ENCODE measurements around the gene TBC1D10B. TPM values are rescaled to one million over a fixed set of nuclear protein-coding genes. Genes with fewer than 3 reads are reported as not detected.
"Not testable (repeated sequence)": the region's sequence is repeated elsewhere in the genome, so short reads cannot be mapped to it uniquely, and the experiment has no call there.

TBC1D10B gene
- total RNA-seq, 1 donor from 2014 or later: 24.5 TPM

GRCh38 chr16:30350134-30350871, 20.0 kb downstream of the TBC1D10B start:
- H3K36me3 ChIP-seq (ENCODE audit: control insufficient read depth in 3 of 3, insufficient read depth in 3 of 3, low read length in 3 of 3): peaks cover 22 to 29% (median 27%) of the 10 kb centered on the region in 3 donors
- no peak overlapping the region for H3K9ac ChIP-seq (ENCODE audit: low read depth in 1 of 3, low read length in 3 of 3)
- H3K9me3 ChIP-seq (ENCODE audit: control insufficient read depth in 3 of 3, low read length in 3 of 3): no peaks in the 10 kb centered on the region
- peak overlapping the region; percentile 51 for H3K27ac ChIP-seq (ENCODE audit: low read depth, low read length)
- H3K4me3 ChIP-seq (ENCODE audit: low read length in 3 of 3): no peak overlapping the region
- no peaks in the 10 kb centered on the region for H3K27me3 ChIP-seq (ENCODE audit: control insufficient read depth in 3 of 3, insufficient read depth in 3 of 3, low read length in 3 of 3)
- peaks cover 26 to 44% (median 30%) of the 10 kb centered on the region in 3 donors for H3K4me1 ChIP-seq (ENCODE audit: control insufficient read depth in 3 of 3, insufficient read depth in 3 of 3, low read length in 3 of 3)

GRCh38 chr16:30349675-30350074, 20.6 kb downstream of the TBC1D10B start:
- Histone ChIP-seq H3K4me1 (ENCODE audit: control insufficient read depth in 3 of 3, insufficient read depth in 3 of 3, low read length in 3 of 3) (peaks cover 26 to 40% (median 29%) of the 10 kb centered on the region in 3 donors), H3K27me3 (ENCODE audit: control insufficient read depth in 3 of 3, insufficient read depth in 3 of 3, low read length in 3 of 3) (no peaks in the 10 kb centered on the region), H3K9me3 (ENCODE audit: control insufficient read depth in 3 of 3, low read length in 3 of 3) (no peaks in the 10 kb centered on the region), H3K9ac (ENCODE audit: low read depth in 1 of 3, low read length in 3 of 3) (no peak overlapping the region), H3K36me3 (ENCODE audit: control insufficient read depth in 3 of 3, insufficient read depth in 3 of 3, low read length in 3 of 3) (peaks cover 22 to 29% (median 27%) of the 10 kb centered on the region in 3 donors), H3K27ac (ENCODE audit: low read depth, low read length) (no peak overlapping the region), H3K4me3 (ENCODE audit: low read length in 3 of 3) (no peak overlapping the region)

DNA sequence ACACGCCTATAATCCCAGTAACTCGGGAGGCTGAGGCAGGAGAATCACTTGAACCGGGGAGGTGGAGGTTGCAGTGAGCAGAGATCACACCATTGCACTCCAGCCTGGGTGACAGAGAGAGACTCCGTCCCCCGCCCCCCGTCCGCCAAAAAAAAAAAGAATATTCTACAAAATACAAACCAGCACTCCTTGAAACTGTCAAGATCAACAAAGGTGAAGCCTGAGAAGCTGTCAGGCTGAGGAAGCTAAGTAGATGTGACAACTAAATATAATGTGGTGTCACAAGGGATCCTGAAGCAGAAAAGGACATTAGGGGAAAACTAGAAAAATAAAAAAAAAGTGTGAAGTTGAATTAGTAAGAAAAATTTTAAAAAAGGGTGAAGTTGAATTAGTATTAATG, 21.4 kb downstream of the TBC1D10B start:
- no peak overlapping the region for H3K27ac ChIP-seq (ENCODE audit: low read depth, low read length)
- no peaks in the 10 kb centered on the region for H3K9me3 ChIP-seq (ENCODE audit: control insufficient read depth in 3 of 3, low read length in 3 of 3)
- H3K4me3 ChIP-seq (ENCODE audit: low read length in 3 of 3): no peak overlapping the region
- no peaks in the 10 kb centered on the region for H3K27me3 ChIP-seq (ENCODE audit: control insufficient read depth in 3 of 3, insufficient read depth in 3 of 3, low read length in 3 of 3)
- peaks cover 22 to 29% (median 27%) of the 10 kb centered on the region in 3 donors for H3K36me3 ChIP-seq (ENCODE audit: control insufficient read depth in 3 of 3, insufficient read depth in 3 of 3, low read length in 3 of 3)
- peaks cover 18 to 33% (median 21%) of the 10 kb centered on the region in 3 donors for H3K4me1 ChIP-seq (ENCODE audit: control insufficient read depth in 3 of 3, insufficient read depth in 3 of 3, low read length in 3 of 3)
- H3K9ac ChIP-seq (ENCODE audit: low read depth in 1 of 3, low read length in 3 of 3): no peak overlapping the region

GRCh38 chr16:30348113-30348512, 22.2 kb downstream of the TBC1D10B start:
- Histone ChIP-seq H3K27ac (ENCODE audit: low read depth, low read length) (no peak overlapping the region), H3K4me3 (ENCODE audit: low read length in 3 of 3) (no peak overlapping the region), H3K4me1 (ENCODE audit: control insufficient read depth in 3 of 3, insufficient read depth in 3 of 3, low read length in 3 of 3) (peaks cover 15 to 25% (median 16%) of the 10 kb centered on the region in 3 donors), H3K36me3 (ENCODE audit: control insufficient read depth in 3 of 3, insufficient read depth in 3 of 3, low read length in 3 of 3) (peaks cover 19 to 23% (median 20%) of the 10 kb centered on the region in 3 donors), H3K9me3 (ENCODE audit: control insufficient read depth in 3 of 3, low read length in 3 of 3) (no peaks in the 10 kb centered on the region), H3K9ac (ENCODE audit: low read depth in 1 of 3, low read length in 3 of 3) (no peak overlapping the region), H3K27me3 (ENCODE audit: control insufficient read depth in 3 of 3, insufficient read depth in 3 of 3, low read length in 3 of 3) (no peaks in the 10 kb centered on the region)

- Histone ChIP-seq H3K27ac (ENCODE audit: low read depth, low read length) (no peak overlapping the region), H3K9ac (ENCODE audit: low read depth in 1 of 3, low read length in 3 of 3) (no peak overlapping the region), H3K9me3 (ENCODE audit: control insufficient read depth in 3 of 3, low read length in 3 of 3) (no peaks in the 10 kb centered on the region), H3K27me3 (ENCODE audit: control insufficient read depth in 3 of 3, insufficient read depth in 3 of 3, low read length in 3 of 3) (no peaks in the 10 kb centered on the region), H3K4me3 (ENCODE audit: low read length in 3 of 3) (no peak overlapping the region), H3K4me1 (ENCODE audit: control insufficient read depth in 3 of 3, insufficient read depth in 3 of 3, low read length in 3 of 3) (peaks cover under 1 to 6% (median 2%) of the 10 kb centered on the region in 3 donors), H3K36me3 (ENCODE audit: control insufficient read depth in 3 of 3, insufficient read depth in 3 of 3, low read length in 3 of 3) (peaks cover 9 to 13% (median 11%) of the 10 kb centered on the region in 3 donors)
Observed at GRCh38 chr16:30346286-30346685, 24.0 kb downstream of the TBC1D10B start.

GRCh38 chr16:30343491-30343820, 26.8 kb downstream of the TBC1D10B start:
- H3K4me3 ChIP-seq (ENCODE audit: low read length in 3 of 3); H3K9me3 ChIP-seq (ENCODE audit: control insufficient read depth in 3 of 3, low read length in 3 of 3); H3K27ac ChIP-seq (ENCODE audit: low read depth, low read length); H3K9ac ChIP-seq (ENCODE audit: low read depth in 1 of 3, low read length in 3 of 3); H3K27me3 ChIP-seq (ENCODE audit: control insufficient read depth in 3 of 3, insufficient read depth in 3 of 3, low read length in 3 of 3); H3K36me3 ChIP-seq (ENCODE audit: control insufficient read depth in 3 of 3, insufficient read depth in 3 of 3, low read length in 3 of 3); H3K4me1 ChIP-seq (ENCODE audit: control insufficient read depth in 3 of 3, insufficient read depth in 3 of 3, low read length in 3 of 3): not testable (repeated sequence)

DNA sequence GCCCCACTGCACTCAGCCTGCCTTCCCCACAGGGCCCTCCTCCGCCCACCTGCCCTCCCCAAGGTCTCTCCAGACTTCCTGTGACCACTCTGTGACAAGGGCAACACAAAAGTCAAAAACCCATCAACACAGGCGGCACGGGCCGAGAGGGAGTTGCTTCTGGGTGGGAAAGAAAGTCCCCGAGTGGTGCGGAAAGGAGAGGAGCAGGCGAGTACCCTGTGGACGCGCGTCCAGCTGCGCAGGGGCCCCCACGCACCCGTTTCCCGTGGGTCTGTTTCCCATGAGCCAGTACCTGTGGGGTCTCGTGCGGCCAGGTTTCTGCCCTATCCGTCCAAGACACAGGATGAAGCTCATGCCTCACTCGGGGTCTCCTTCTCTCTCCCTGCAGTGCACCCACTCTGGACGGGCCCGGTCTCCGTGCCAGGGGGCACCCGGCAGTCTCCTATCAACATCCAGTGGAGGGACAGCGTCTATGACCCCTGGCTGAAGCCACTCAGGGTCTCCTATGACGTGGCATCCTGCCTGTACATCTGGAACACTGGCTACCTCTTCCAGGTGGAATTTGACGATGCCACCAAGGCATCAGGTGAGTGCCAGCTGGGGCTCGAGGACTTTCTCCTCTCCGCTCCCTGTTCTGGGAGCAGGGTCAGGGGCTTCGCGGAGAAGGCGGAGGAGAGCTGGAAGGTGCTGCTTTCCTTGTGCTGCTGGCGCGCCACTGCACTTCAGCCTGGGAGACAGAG, 27.4 kb downstream of the TBC1D10B start:
- Histone ChIP-seq H3K36me3 (ENCODE audit: control insufficient read depth in 3 of 3, insufficient read depth in 3 of 3, low read length in 3 of 3) (no peaks in the 10 kb centered on the region), H3K9ac (ENCODE audit: low read depth in 1 of 3, low read length in 3 of 3) (no peak overlapping the region), H3K27me3 (ENCODE audit: control insufficient read depth in 3 of 3, insufficient read depth in 3 of 3, low read length in 3 of 3) (no peaks in the 10 kb centered on the region), H3K4me3 (ENCODE audit: low read length in 3 of 3) (no peak overlapping the region), H3K27ac (ENCODE audit: low read depth, low read length) (no peak overlapping the region), H3K9me3 (ENCODE audit: control insufficient read depth in 3 of 3, low read length in 3 of 3) (no peaks in the 10 kb centered on the region), H3K4me1 (ENCODE audit: control insufficient read depth in 3 of 3, insufficient read depth in 3 of 3, low read length in 3 of 3) (no peaks in the 10 kb centered on the region)

GRCh38 chr16:30341971-30342370, 28.3 kb downstream of the TBC1D10B start:
- H3K4me3 ChIP-seq (ENCODE audit: low read length in 3 of 3); H3K9ac ChIP-seq (ENCODE audit: low read depth in 1 of 3, low read length in 3 of 3); H3K36me3 ChIP-seq (ENCODE audit: control insufficient read depth in 3 of 3, insufficient read depth in 3 of 3, low read length in 3 of 3); H3K9me3 ChIP-seq (ENCODE audit: control insufficient read depth in 3 of 3, low read length in 3 of 3); H3K4me1 ChIP-seq (ENCODE audit: control insufficient read depth in 3 of 3, insufficient read depth in 3 of 3, low read length in 3 of 3); H3K27me3 ChIP-seq (ENCODE audit: control insufficient read depth in 3 of 3, insufficient read depth in 3 of 3, low read length in 3 of 3); H3K27ac ChIP-seq (ENCODE audit: low read depth, low read length): not testable (repeated sequence)

DNA sequence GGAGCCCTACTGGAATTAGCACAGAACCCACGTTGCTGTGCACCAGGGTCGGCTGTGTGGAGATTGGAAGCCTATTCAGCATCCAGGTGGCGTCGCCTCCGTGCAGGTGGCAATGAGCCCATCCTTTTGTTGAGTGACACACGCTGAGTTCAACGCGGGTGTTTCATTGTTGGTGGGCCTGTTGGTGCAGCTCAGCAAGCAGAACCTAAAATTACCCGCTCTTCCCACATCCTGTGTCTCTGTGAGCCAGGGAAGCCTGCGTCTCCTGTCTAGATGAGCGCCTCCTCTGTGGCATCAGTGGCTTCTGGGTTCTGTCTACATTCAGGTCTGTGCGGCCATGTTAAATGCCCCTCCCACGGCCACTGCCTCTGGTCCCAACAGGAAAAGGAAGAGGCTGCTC, 29.7 kb downstream of the TBC1D10B start:
- peaks cover 3 to 8% (median 7%) of the 10 kb centered on the region in 3 donors for H3K4me1 ChIP-seq (ENCODE audit: control insufficient read depth in 3 of 3, insufficient read depth in 3 of 3, low read length in 3 of 3)
- H3K27ac ChIP-seq (ENCODE audit: low read depth, low read length): no peak overlapping the region
- no peaks in the 10 kb centered on the region for H3K36me3 ChIP-seq (ENCODE audit: control insufficient read depth in 3 of 3, insufficient read depth in 3 of 3, low read length in 3 of 3)
- no peak overlapping the region for H3K4me3 ChIP-seq (ENCODE audit: low read length in 3 of 3)
- H3K9me3 ChIP-seq (ENCODE audit: control insufficient read depth in 3 of 3, low read length in 3 of 3): no peaks in the 10 kb centered on the region
- H3K9ac ChIP-seq (ENCODE audit: low read depth in 1 of 3, low read length in 3 of 3): no peak overlapping the region
- H3K27me3 ChIP-seq (ENCODE audit: control insufficient read depth in 3 of 3, insufficient read depth in 3 of 3, low read length in 3 of 3): no peaks in the 10 kb centered on the region

- H3K4me3 ChIP-seq (ENCODE audit: low read length in 3 of 3); H3K9ac ChIP-seq (ENCODE audit: low read depth in 1 of 3, low read length in 3 of 3); H3K36me3 ChIP-seq (ENCODE audit: control insufficient read depth in 3 of 3, insufficient read depth in 3 of 3, low read length in 3 of 3); H3K27ac ChIP-seq (ENCODE audit: low read depth, low read length); H3K27me3 ChIP-seq (ENCODE audit: control insufficient read depth in 3 of 3, insufficient read depth in 3 of 3, low read length in 3 of 3); H3K9me3 ChIP-seq (ENCODE audit: control insufficient read depth in 3 of 3, low read length in 3 of 3): not testable (repeated sequence)
- peaks cover 4 to 12% (median 9%) of the 10 kb centered on the region in 3 donors for H3K4me1 ChIP-seq (ENCODE audit: control insufficient read depth in 3 of 3, insufficient read depth in 3 of 3, low read length in 3 of 3)
Observed at GRCh38 chr16:30338715-30339114, 31.6 kb downstream of the TBC1D10B start.
